ENCODE data around the gene CERT1.
"Not testable (repeated sequence)": the region's sequence is repeated elsewhere in the genome, so short reads cannot be mapped to it uniquely, and the experiment has no call there.

The CERT1 gene

GRCh38 chr5:75511435-75512382, at the start of gene CERT1, which contains the start of gene POLK:
Gene CERT1 (minus strand): TSS chr5:75511629. CDS start chr5:75511207, 422 bp downstream.
Gene POLK (plus strand): TSS chr5:75511891.
- H3K4me2 ChIP-seq (ENCODE audit: low read length) = peak within 1 kb of the TSS; percentile 77
- H4K20me1 ChIP-seq (ENCODE audit: control insufficient read depth, insufficient read depth, low read depth, low read length) = 0 out of 2 replicates have a peak, but pooled peaks cover 4% of the 10 kb centered on the region
- peak within 1 kb of the TSS; percentile 80 for H3K27ac ChIP-seq (ENCODE audit: low read depth, low read length)
- H3K36me3 ChIP-seq (ENCODE audit: control insufficient read depth, low read length) = peaks cover 7% of the 10 kb centered on the region
- H3K4me3 ChIP-seq (ENCODE audit: low read length) = peak within 1 kb of the TSS; percentile 78
- peaks cover 90% of the 10 kb centered on the region for H3K79me2 ChIP-seq (ENCODE audit: control insufficient read depth, low read length)
- peaks cover 53% of the 10 kb centered on the region for H3K4me1 ChIP-seq (ENCODE audit: control insufficient read depth, low read length)
- peaks cover 31% of the 10 kb centered on the region for H3F3A ChIP-seq (ENCODE audit: control insufficient read depth, insufficient read depth)
- no peaks in the 10 kb centered on the region for H3K9me2 ChIP-seq (replicated peaks; ENCODE audit: control insufficient read depth, low read length)
- no peaks in the 10 kb centered on the region for H3K27me3 ChIP-seq (ENCODE audit: control insufficient read depth, low read length)
- no peak for TF ChIP-seq EZH2phosphoT487 (IDR thresholded peaks at IDR 0.05; ENCODE audit: borderline replicate concordance, low read length)
- no peak for TF ChIP-seq CTCF (IDR thresholded peaks at IDR 0.05; ENCODE audit: low read depth, low read length, poor library complexity, severe bottlenecking)
- H3K9me3 ChIP-seq (ENCODE audit: control insufficient read depth, insufficient read depth, low read length) = no peaks in the 10 kb centered on the region

GRCh38 chr5:75560655-75561054, 49.2 kb upstream of the CERT1 start:
- H3K27me3 ChIP-seq (ENCODE audit: control insufficient read depth, low read length); H3K9me2 ChIP-seq (replicated peaks; ENCODE audit: control insufficient read depth, low read length); H3F3A ChIP-seq (ENCODE audit: control insufficient read depth, insufficient read depth); H4K20me1 ChIP-seq (ENCODE audit: control insufficient read depth, insufficient read depth, low read depth, low read length); H3K4me1 ChIP-seq (ENCODE audit: control insufficient read depth, low read length); H3K9me3 ChIP-seq (ENCODE audit: control insufficient read depth, insufficient read depth, low read length); H3K27ac ChIP-seq (ENCODE audit: low read depth, low read length); H3K79me2 ChIP-seq (ENCODE audit: control insufficient read depth, low read length); H3K4me3 ChIP-seq (ENCODE audit: low read length); H3K36me3 ChIP-seq (ENCODE audit: control insufficient read depth, low read length); H3K4me2 ChIP-seq (ENCODE audit: low read length): not testable (repeated sequence)

GRCh38 chr5:75558981-75559632, 47.7 kb upstream of the CERT1 start:
- Histone ChIP-seq H3F3A (ENCODE audit: control insufficient read depth, insufficient read depth) (no peaks in the 10 kb centered on the region), H3K27ac (ENCODE audit: low read depth, low read length) (no peak overlapping the region), H3K4me3 (ENCODE audit: low read length) (no peak overlapping the region), H3K9me3 (ENCODE audit: control insufficient read depth, insufficient read depth, low read length) (no peaks in the 10 kb centered on the region), H3K4me2 (ENCODE audit: low read length) (no peak overlapping the region), H4K20me1 (ENCODE audit: control insufficient read depth, insufficient read depth, low read depth, low read length) (no peaks in the 10 kb centered on the region), H3K36me3 (ENCODE audit: control insufficient read depth, low read length) (no peaks in the 10 kb centered on the region), H3K9me2 (replicated peaks; ENCODE audit: control insufficient read depth, low read length) (no peaks in the 10 kb centered on the region), H3K79me2 (ENCODE audit: control insufficient read depth, low read length) (no peaks in the 10 kb centered on the region), H3K27me3 (ENCODE audit: control insufficient read depth, low read length) (no peaks in the 10 kb centered on the region), H3K4me1 (ENCODE audit: control insufficient read depth, low read length) (peaks cover 3% of the 10 kb centered on the region; the same call in 1 of the 2 replicates)
- TF ChIP-seq EZH2phosphoT487 (IDR thresholded peaks at IDR 0.05; ENCODE audit: borderline replicate concordance, low read length) (no peak), CTCF (IDR thresholded peaks at IDR 0.05; ENCODE audit: low read depth, low read length, poor library complexity, severe bottlenecking) (no peak)
